Fibroblast of skin of abdomen (primary cell): ENCODE data around the gene ELMO2.
"Not testable (repeated sequence)": the region's sequence is repeated elsewhere in the genome, so short reads cannot be mapped to it uniquely, and the experiment has no call there.

Experiments
- DNase-seq: peaks from one replicate; pipeline ENCODE4 v3.0.0-alpha.2; 2013

ELMO2 gene

GRCh38 chr20:46402331-46402811 lies 4.0 kb downstream of the ELMO2 start:
- DNase-seq, result peak; percentile 29

GRCh38 chr20:46401478-46401860 lies 4.9 kb downstream of the ELMO2 start:
- no peak for DNase-seq

- DNase-seq, result peak; percentile 56
These were observed 5.5 kb downstream of the ELMO2 start for GRCh38 chr20:46400828-46401477.

- DNase-seq, result peak; percentile 68
These were observed 6.2 kb downstream of the ELMO2 start for GRCh38 chr20:46400253-46400652.

- DNase-seq, result no peak
These were observed 7.0 kb downstream of the ELMO2 start for GRCh38 chr20:46399401-46399800.

GRCh38 chr20:46398963-46399362 lies 7.5 kb downstream of the ELMO2 start:
- no peak for DNase-seq

- no peak for DNase-seq
These were observed 10.2 kb downstream of the ELMO2 start for GRCh38 chr20:46396052-46396740.

GRCh38 chr20:46394872-46395760 lies 11.3 kb downstream of the ELMO2 start:
- DNase-seq, result no peak

- DNase-seq, result no peak
These were observed 12.4 kb downstream of the ELMO2 start for GRCh38 chr20:46393967-46394366.

- DNase-seq, result no peak
These were observed 17.5 kb downstream of the ELMO2 start for GRCh38 chr20:46388937-46389336.

GRCh38 chr20:46388201-46388836 lies 18.1 kb downstream of the ELMO2 start:
- DNase-seq, result no peak

GRCh38 chr20:46387054-46387453 lies 19.4 kb downstream of the ELMO2 start:
- DNase-seq, result not testable (repeated sequence)

GRCh38 chr20:46378412-46379009 lies 27.9 kb downstream of the ELMO2 start:
- no peak for DNase-seq

- DNase-seq, result no peak
These were observed 28.9 kb downstream of the ELMO2 start for GRCh38 chr20:46377518-46377917.

GRCh38 chr20:46376196-46376785 lies 30.1 kb downstream of the ELMO2 start:
- DNase-seq, result no peak

- peak; percentile 9 for DNase-seq
These were observed 30.6 kb downstream of the ELMO2 start for GRCh38 chr20:46375771-46376170.

GRCh38 chr20:46374383-46374782 lies 32.0 kb downstream of the ELMO2 start:
- no peak for DNase-seq

- DNase-seq, result no peak
These were observed 34.8 kb downstream of the ELMO2 start for GRCh38 chr20:46371656-46372055.

GRCh38 chr20:46368902-46369268 lies 37.5 kb downstream of the ELMO2 start:
- DNase-seq, result no peak

- DNase-seq, result no peak
These were observed 38.2 kb downstream of the ELMO2 start for GRCh38 chr20:46367967-46368901.

GRCh38 chr20:46367234-46367633 lies 39.2 kb downstream of the ELMO2 start:
- no peak for DNase-seq
